H9 (cell line): ENCODE data around the gene DMAP1. TPM values are rescaled to one million over a fixed set of nuclear protein-coding genes. Genes with fewer than 3 reads are reported as not detected.

Experiments used
- DNase-seq: peaks from one replicate; pipeline ENCODE4 v3.0.0-alpha.2; 2017
- H2AFZ ChIP-seq: one replicate; pipeline ENCODE4 v1.6.1; 2013; ENCODE audit warnings: mild to moderate bottlenecking, low read length, control low read depth, moderate library complexity
- H2AK5ac ChIP-seq: 2 replicates; pipeline ENCODE4 v1.6.1; 2013; ENCODE audit warnings: low read length, control low read depth, mixed read lengths; ENCODE audit not compliant: insufficient read length
- H2BK120ac ChIP-seq: one replicate; pipeline ENCODE4 v1.6.1; 2013; ENCODE audit warnings: low read depth, mild to moderate bottlenecking, low read length, control low read depth, inconsistent platforms; ENCODE audit not compliant: poor library complexity, severe bottlenecking
- H2BK12ac ChIP-seq: 2 replicates; pipeline ENCODE4 v1.6.1; 2013; ENCODE audit warnings: low read length, control low read depth, mixed read lengths, low read depth; ENCODE audit not compliant: insufficient read length
- H2BK15ac ChIP-seq: 2 replicates; pipeline ENCODE4 v1.6.1; 2013; ENCODE audit warnings: low read depth, low read length, control low read depth
- H2BK20ac ChIP-seq: one replicate; pipeline ENCODE4 v1.6.1; 2013; ENCODE audit warnings: low read depth, mild to moderate bottlenecking, low read length, control low read depth, inconsistent platforms; ENCODE audit not compliant: poor library complexity, severe bottlenecking
- H2BK5ac ChIP-seq: 2 replicates; pipeline ENCODE4 v1.6.1; 2013; ENCODE audit warnings: low read length, control low read depth, mixed read lengths; ENCODE audit not compliant: insufficient read length
- H3K14ac ChIP-seq: 2 replicates; pipeline ENCODE4 v1.6.1; 2013; ENCODE audit warnings: low read length, control low read depth; ENCODE audit not compliant: insufficient read depth
- H3K18ac ChIP-seq: 2 replicates; pipeline ENCODE4 v1.6.1; 2013; ENCODE audit warnings: low read depth, mild to moderate bottlenecking, mixed read lengths, low read length, control low read depth; ENCODE audit not compliant: insufficient read length
- H3K23ac ChIP-seq: 2 replicates; pipeline ENCODE4 v1.6.1; 2013; ENCODE audit warnings: low read length, control low read depth, mixed read lengths, low read depth; ENCODE audit not compliant: insufficient read length
- H3K23me2 ChIP-seq: 2 replicates; pipeline ENCODE4 v1.6.1; 2013; ENCODE audit warnings: low read depth, mild to moderate bottlenecking, mixed read lengths, low read length, control low read depth; ENCODE audit not compliant: insufficient read length, poor library complexity, severe bottlenecking
- H3K27ac ChIP-seq: 2 replicates; pipeline ENCODE4 v1.5.1; 2013; ENCODE audit warnings: low read length, control low read depth, mixed read lengths, low read depth; ENCODE audit not compliant: insufficient read length
- H3K27me3 ChIP-seq: 2 replicates; pipeline ENCODE4 v1.6.1; 2013; ENCODE audit warnings: low read length, control low read depth, inconsistent platforms; ENCODE audit not compliant: insufficient read depth
- H3K4ac ChIP-seq: 2 replicates; pipeline ENCODE4 v1.6.1; 2013; ENCODE audit warnings: low read depth, mild to moderate bottlenecking, control low read depth, inconsistent platforms, low read length, moderate library complexity
- H3K4me1 ChIP-seq: 2 replicates; pipeline ENCODE4 v1.6.1; 2013; ENCODE audit warnings: low read length, control low read depth, inconsistent platforms; ENCODE audit not compliant: insufficient read depth
- H3K4me2 ChIP-seq: 2 replicates; pipeline ENCODE4 v1.6.1; 2013; ENCODE audit warnings: low read length, control low read depth, mixed read lengths; ENCODE audit not compliant: insufficient read length, insufficient read depth
- H3K56ac ChIP-seq: 2 replicates; pipeline ENCODE4 v1.6.1; 2013; ENCODE audit warnings: low read depth, mild to moderate bottlenecking, mixed read lengths, low read length, control low read depth; ENCODE audit not compliant: insufficient read length
- H3K79me1 ChIP-seq: 2 replicates; pipeline ENCODE4 v1.6.1; 2013; ENCODE audit warnings: low read depth, mild to moderate bottlenecking, moderate library complexity, low read length, control low read depth, inconsistent platforms; ENCODE audit not compliant: insufficient read depth, poor library complexity, severe bottlenecking
- H3K79me2 ChIP-seq: 2 replicates; pipeline ENCODE4 v1.6.1; 2013; ENCODE audit warnings: low read length, control low read depth, inconsistent platforms; ENCODE audit not compliant: insufficient read depth
- H3K9ac ChIP-seq: 2 replicates; pipeline ENCODE4 v1.6.1; 2013; ENCODE audit warnings: low read length, control low read depth, mixed read lengths; ENCODE audit not compliant: insufficient read length; ENCODE audit errors: extremely low read depth
- H3K9me3 ChIP-seq: one replicate; pipeline ENCODE4 v1.6.1; 2013; ENCODE audit warnings: low read depth, low read length, inconsistent platforms; ENCODE audit not compliant: control insufficient read depth
- H3T11ph ChIP-seq: one replicate; pipeline ENCODE4 v1.6.1; 2013; ENCODE audit warnings: mild to moderate bottlenecking, low read length, control low read depth, inconsistent platforms
- H4K20me1 ChIP-seq: one replicate; pipeline ENCODE4 v1.6.1; 2013; ENCODE audit not compliant: control insufficient read depth, insufficient read length, insufficient read depth
- H4K5ac ChIP-seq: 2 replicates; pipeline ENCODE4 v1.6.1; 2013; ENCODE audit warnings: low read depth, mild to moderate bottlenecking, mixed read lengths, low read length, control low read depth; ENCODE audit not compliant: insufficient read length
- H4K8ac ChIP-seq: replicated peaks from 2 replicates; pipeline ENCODE4 v1.6.1; 2013; ENCODE audit warnings: low read length, control low read depth, mixed read lengths, low read depth; ENCODE audit not compliant: insufficient read length
- H4K91ac ChIP-seq: 2 replicates; pipeline ENCODE4 v1.6.1; 2013; ENCODE audit warnings: low read depth, mild to moderate bottlenecking, moderate library complexity, mixed read lengths, low read length, control low read depth; ENCODE audit not compliant: insufficient read length
- H3K27ac Mint-ChIP-seq, 3 experiments: 2 replicates in 2 of 3; 3 replicates in 1 of 3; pipeline ENCODE4 v1.8.0; 2020 to 2021; ENCODE audit warnings: mixed read lengths in 3 of 3, mild to moderate bottlenecking in 1 of 3, moderate library complexity in 1 of 3
- H3K27me3 Mint-ChIP-seq: 2 replicates; pipeline ENCODE4 v1.8.0; 2021; ENCODE audit warnings: low read depth, mild to moderate bottlenecking, moderate library complexity, mixed read lengths
- H3K36me3 Mint-ChIP-seq, 3 experiments: 2 replicates in 2 of 3; 3 replicates in 1 of 3; pipeline ENCODE4 v1.8.0; 2020 to 2021; ENCODE audit warnings: low read depth in 3 of 3, mixed read lengths in 3 of 3; ENCODE audit not compliant: insufficient read depth in 1 of 3
- H3K4me1 Mint-ChIP-seq, 2 experiments: 2 replicates each; pipeline ENCODE4 v1.8.0; 2020; ENCODE audit warnings: mixed read lengths in 2 of 2
- H3K4me3 Mint-ChIP-seq, 2 experiments: 2 replicates in 1 of 2; 3 replicates in 1 of 2; pipeline ENCODE4 v1.8.0; 2020 to 2021; ENCODE audit warnings: mild to moderate bottlenecking in 2 of 2, mixed read lengths in 2 of 2, moderate library complexity in 1 of 2
- H3K9me3 Mint-ChIP-seq, 2 experiments: 2 replicates in 1 of 2; 3 replicates in 1 of 2; pipeline ENCODE4 v1.8.0; 2020; ENCODE audit warnings: mild to moderate bottlenecking in 2 of 2, mixed read lengths in 2 of 2, moderate library complexity in 1 of 2
- WGBS: extraction: QIAGEN DNeasy Blood & Tissue Kit; methylation state at CpG from one replicate; pipeline ENCODE4 v1.1.7; 2013; ENCODE audit warnings: missing lambda C conversion rate, low lambda C conversion rate, mixed read lengths; ENCODE audit not compliant: insufficient read length; ENCODE audit errors: extremely low coverage; 5-methylcytosine and 5-hydroxymethylcytosine counted together
- total RNA-seq: library from RNA; stranded (reverse); gene quantifications from 2 replicates; pipeline ENCODE4 v1.2.1, GENCODE V29; 2021
- TF ChIP-seq, protein P1 (sequence below): fragments of 200-600 bp; sonication (generic); conservative IDR thresholded peaks from 3 replicates; pipeline ENCODE4 v1.8.0; 2021; ENCODE audit warnings: antibody characterized with exemption, mild to moderate bottlenecking

The DMAP1 gene
- total RNA-seq, 1 experiment from 2014 or later = 55.3 TPM

DNA sequence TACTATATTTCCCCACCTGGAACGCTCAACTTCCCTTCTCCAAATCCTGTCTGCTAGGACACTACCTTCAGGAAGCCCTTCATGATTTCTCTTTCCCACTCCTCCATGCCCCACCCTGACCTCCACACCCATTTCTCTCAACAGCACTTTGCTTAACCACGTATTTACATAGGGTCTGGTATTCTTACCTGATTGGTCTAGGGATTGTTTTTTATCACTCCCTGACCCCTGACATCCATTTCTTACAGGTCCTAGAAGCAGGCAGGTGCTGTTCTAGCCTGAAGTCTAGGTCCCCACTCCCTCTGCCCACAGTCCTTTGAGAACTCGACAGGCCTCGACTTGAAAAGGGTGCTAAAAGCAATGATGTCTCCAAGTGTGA is 47.5 kb downstream of the DMAP1 start:
- Mint-ChIP-seq H3K27ac (no peak overlapping the region; a peak in 1 of 7 replicates), H3K27me3 (no peaks in the 10 kb centered on the region), H3K4me1 (peaks cover 34 to 58% of the 10 kb centered on the region in 2 experiments), H3K4me3 (no peak overlapping the region), H3K9me3 (no peaks in the 10 kb centered on the region), H3K36me3 (peaks cover 0 to 2% (median 0%) of the 10 kb centered on the region in 3 experiments; a peak in 4 of 7 replicates)
- Histone ChIP-seq H3T11ph (no peak overlapping the region), H3K27ac (no peak overlapping the region), H2BK20ac (no peak overlapping the region), H2BK15ac (no peak overlapping the region), H4K5ac (no peak overlapping the region), H4K8ac (no peak overlapping the region), H2AK5ac (no peak overlapping the region), H3K9ac (no peak overlapping the region), H3K4me2 (no peak overlapping the region), H2BK12ac (no peak overlapping the region), H3K4me1 (peaks cover 4% of the 10 kb centered on the region; the same call in 1 of the 2 replicates), H3K79me1 (no peaks in the 10 kb centered on the region), H2BK5ac (no peak overlapping the region), H3K14ac (no peak overlapping the region), H3K9me3 (no peaks in the 10 kb centered on the region), H3K23me2 (no peaks in the 10 kb centered on the region), H3K18ac (no peak overlapping the region), H3K27me3 (no peaks in the 10 kb centered on the region), H2AFZ (no peak overlapping the region), H4K20me1 (no peaks in the 10 kb centered on the region), H4K91ac (no peak overlapping the region), H3K4ac (no peak overlapping the region), H3K23ac (no peak overlapping the region), H3K56ac (no peak overlapping the region), H2BK120ac (no peak overlapping the region), H3K79me2 (no peaks in the 10 kb centered on the region)
- DNase-seq = no peak
- WGBS = no CpG with 5 or more reads among the region's 4 CpGs
- TF ChIP-seq, protein P1, sequence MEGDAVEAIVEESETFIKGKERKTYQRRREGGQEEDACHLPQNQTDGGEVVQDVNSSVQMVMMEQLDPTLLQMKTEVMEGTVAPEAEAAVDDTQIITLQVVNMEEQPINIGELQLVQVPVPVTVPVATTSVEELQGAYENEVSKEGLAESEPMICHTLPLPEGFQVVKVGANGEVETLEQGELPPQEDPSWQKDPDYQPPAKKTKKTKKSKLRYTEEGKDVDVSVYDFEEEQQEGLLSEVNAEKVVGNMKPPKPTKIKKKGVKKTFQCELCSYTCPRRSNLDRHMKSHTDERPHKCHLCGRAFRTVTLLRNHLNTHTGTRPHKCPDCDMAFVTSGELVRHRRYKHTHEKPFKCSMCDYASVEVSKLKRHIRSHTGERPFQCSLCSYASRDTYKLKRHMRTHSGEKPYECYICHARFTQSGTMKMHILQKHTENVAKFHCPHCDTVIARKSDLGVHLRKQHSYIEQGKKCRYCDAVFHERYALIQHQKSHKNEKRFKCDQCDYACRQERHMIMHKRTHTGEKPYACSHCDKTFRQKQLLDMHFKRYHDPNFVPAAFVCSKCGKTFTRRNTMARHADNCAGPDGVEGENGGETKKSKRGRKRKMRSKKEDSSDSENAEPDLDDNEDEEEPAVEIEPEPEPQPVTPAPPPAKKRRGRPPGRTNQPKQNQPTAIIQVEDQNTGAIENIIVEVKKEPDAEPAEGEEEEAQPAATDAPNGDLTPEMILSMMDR = no peak
